Stimulated activated CD4-positive, alpha-beta T cell treated with anti-CD3 and anti-CD28 coated beads, Interleukin-12 subunit alpha, Interleukin-12 subunit beta, amount 100 ng/mL, for 24 hours (primary cell): ENCODE results near the gene LOXHD1.

Experiments used
- DNase-seq, 2 experiments: peaks; one replicate each; pipeline ENCODE4 v3.0.0-alpha.2; 2020; ENCODE audit warnings: low read depth in 2 of 2

The LOXHD1 gene

GRCh38 chr18:46676182-46676835, 19.3 kb upstream of the LOXHD1 start:
- DNase-seq, result no peak

DNA sequence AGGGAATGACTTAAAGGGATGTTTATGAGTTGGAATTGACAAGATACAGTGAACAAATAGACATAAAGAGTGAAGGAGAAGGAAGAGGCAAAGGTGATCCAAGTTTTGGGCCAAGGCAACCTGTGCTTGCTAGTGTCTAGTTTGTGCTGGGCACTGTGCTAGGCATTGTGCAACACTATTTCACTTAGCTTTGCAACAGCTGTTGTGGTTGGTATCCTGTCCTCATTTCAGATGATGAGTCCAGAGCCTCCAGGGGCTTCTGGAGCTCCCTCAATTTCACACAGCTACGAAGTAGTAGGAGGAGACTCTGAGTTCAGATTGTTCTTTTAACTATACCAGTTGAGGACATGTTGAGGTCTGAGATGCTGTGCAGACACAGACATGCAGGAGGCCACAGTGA, 18.1 kb upstream of the LOXHD1 start:
- no peak for DNase-seq

DNA sequence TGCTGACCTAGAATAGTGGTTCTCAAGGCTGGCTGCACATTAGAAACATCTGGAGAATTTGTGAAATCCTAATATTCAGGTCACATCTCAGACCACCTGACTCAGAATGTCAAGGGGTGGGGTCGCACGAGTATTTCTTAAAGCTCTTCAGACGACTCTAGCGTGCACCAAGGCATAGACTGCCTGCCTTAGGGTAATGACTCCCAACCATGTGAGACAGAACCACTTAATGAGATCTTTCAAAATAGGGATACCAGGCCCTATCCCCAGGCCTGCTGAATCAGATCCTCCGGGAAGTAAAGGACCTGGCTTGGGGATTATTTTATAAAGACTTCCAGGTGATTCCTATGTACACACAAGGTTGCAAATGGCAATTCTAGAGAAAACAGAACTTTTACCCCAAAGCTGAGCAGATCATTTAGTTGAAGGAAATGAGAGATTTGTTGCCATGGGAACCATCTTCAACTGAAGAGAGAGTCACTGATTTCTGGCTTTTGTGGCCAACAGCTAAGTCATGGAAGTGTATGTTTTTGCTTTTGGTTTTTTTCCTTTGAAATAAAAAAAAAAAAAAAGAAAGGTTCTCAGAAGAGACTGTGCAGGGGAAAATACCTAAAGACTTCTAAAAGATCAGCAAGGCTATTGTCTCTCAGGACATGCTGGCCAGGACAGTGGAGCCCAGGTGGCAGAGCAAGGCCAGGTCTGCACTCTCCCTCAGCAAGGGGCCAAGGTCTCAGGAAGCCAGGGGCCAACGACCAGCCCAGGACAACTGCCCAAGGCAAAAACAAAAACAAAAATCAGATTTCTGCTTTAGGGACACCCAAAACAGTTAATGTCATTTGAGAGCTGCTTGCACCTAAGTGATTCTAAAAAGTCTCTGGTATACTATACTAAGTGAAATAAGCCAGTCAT, 15.3 kb upstream of the LOXHD1 start:
- no peak for DNase-seq

DNA sequence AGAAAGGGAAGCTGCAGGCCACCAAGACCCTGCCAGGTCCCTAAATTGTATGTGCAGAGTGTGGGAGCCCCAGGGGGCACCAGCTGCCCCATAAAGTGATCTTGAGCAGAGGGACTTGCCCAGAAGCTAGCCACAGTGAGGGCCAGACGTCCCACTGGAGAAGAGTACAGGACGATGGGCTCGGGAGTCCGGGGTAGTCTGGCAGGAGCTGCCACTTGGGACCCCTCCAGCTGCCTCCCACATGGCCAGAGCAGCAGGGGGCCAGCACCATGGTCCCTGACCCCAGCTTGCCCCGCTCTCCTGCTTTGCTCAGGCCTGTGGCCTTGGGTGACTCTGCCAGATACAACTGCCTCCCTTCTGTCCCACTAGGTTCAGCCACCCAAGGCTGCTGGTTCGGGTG, 11.7 kb upstream of the LOXHD1 start:
- DNase-seq, result no peak

- no peak for DNase-seq
Measured at GRCh38 chr18:46668135-46668534, 11.1 kb upstream of the LOXHD1 start.

- DNase-seq, result no peak
Measured at GRCh38 chr18:46663539-46663938, 6.5 kb upstream of the LOXHD1 start.

DNA sequence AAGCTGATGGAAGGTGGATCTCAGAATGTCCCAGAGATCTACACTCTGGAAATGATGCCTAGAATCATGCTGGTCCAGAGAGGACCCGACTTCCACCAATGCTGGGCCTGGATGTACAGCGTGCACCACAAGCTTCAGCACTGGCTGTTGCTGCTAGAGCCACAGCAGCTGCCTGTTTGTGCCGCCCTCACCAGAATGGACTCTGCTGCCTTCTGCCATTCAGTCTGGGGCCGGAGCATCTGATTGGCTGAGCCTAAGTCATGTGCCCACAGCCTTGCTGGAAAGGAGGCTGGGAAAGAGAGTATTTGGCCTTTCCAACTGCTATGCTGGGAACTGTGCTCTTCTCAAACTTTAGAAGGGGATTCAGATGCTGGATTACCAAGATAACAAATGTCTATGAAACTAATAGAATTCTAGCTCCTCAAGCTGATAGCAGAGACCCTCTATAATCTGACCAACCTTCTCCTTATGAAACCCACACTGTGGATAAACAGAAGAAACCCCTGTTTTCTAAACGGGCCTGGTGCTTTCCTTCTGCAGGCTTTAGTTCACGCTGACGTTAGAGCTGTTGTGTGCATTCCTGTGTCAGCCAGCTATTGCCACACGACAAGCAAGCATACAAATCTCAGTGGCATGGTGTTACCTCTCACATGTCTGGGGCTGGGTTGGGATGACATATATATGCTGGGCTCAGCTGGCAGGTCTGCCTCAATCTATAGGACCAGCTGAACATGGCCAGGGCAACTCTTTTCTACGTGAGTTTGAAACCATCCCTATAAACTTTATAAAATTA, 4.1 kb upstream of the LOXHD1 start:
- no peak for DNase-seq

GRCh38 chr18:46659484-46659883, 2.5 kb upstream of the LOXHD1 start:
- no peak for DNase-seq

DNA sequence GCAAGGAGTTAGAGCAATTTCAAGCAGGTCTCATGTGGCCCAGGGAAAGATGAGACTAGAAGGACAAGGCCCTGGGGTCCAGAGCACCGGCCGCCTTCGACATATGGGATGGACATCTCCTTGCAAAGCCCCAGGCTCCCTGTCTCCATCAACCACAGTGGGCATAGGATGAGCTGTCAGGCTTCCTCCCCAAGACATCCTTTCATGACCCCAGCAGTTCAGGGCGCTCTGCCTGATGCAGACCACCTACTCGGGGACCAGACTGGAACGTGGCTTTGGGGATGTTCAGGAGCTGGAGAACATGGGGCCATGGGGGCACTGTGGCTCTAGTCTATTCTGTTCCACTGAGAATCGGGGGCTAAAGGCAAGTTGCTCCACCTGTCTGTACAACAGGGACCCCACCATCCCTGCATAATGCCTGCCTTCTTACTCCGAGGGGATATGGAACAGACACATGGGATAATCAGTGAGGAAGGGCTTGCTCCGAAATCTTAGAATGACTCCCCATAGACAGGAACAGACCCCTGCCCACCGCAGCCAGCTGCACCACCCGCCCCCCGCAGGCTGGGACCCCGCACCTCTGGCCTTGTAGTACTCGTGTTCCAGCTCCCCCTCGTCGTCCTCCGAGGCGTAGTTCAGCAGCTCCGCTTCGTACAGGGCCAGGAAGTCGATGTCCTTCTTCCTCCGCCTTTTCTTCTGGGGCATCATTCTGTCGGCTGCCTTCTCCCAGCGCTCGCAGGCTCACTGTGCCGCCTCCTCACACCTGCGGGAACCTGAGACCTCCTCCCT, 500 bp downstream of the LOXHD1 start:
- no peak for DNase-seq

GRCh38 chr18:46652372-46652771, 4.6 kb downstream of the LOXHD1 start:
- DNase-seq, result no peak

- no peak for DNase-seq
Measured at GRCh38 chr18:46650681-46651080, 6.3 kb downstream of the LOXHD1 start.

DNA sequence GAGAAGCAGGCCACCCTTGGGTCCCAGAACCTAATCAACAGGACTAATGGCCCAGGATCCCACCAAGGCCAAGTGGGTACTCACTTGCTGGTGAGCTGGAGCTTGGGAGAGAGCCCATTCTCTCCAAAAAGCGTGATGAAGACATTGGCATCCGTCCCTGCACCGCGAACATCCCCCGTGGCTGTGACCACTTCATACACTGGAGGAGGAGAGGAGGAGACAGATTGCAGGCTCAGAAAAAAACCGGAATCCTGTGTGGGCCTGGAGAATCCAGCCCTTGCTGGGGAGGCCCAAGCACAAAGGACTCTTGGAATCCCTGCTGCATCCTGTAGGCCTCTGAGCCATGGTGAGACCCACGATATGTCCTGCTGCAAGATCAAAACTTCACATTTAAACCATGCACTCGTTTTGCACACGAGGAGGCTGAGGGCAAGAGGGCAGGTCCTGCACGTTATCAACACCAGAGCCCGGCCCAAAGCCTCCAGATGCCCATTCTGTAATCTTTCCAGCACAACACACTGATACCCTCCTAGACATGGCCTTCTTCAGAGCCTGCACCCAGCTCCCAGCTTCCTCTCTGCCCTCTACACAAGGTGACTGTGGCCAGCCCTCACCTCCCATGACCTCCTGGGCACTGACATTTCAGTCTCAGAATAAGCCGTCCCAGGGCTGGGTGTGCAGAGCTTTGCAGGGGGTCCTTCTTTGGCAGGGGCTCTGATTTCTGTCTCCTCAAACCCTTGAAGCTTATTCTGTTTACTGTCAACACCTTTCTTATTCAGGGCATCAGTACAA, 7.8 kb downstream of the LOXHD1 start:
- no peak for DNase-seq

- no peak for DNase-seq
Measured at GRCh38 chr18:46646468-46646867, 10.6 kb downstream of the LOXHD1 start.

- DNase-seq, result no peak
Measured at GRCh38 chr18:46642561-46642960, 14.5 kb downstream of the LOXHD1 start.

DNA sequence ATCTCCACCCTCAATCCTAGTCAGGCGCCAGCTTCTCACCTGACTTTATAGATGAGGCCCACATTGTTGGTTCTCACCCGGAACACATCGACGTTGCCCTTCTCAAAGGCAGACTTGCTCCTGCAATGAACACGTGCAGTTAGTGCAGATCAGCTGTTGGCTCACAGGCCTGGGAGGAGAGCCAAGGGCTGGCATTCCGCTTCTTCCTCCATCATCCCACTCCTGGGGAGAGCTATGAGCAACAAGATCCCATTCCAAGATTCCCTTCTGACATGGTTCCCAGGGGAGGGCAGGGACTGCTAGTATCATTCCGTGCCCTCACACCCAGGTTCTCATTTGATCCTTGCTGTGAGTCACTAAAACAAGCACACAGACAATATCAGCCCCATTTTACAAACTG, 15.1 kb downstream of the LOXHD1 start:
- no peak for DNase-seq

DNA sequence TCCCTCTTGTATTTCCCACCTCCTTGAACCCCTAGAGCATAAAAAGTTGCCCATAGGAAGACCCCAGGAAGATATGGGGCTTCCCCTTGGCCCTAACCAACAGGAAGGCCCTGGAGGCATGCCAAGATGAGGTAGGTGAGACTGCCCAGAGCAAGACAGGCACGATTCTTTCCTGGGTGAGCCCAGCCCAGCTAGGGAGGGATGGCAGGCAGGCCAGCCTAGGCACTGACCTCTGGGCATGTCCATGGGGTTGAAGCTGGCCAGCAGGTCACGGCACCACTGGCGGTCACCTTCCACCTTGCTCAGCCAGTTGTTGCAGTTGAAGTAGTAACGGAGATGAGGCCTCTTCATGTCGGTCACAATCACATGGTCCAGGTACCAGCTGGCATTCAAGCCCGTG, 17.6 kb downstream of the LOXHD1 start:
- DNase-seq, result no peak

- DNase-seq, result no peak
Measured at GRCh38 chr18:46636040-46636630, 20.9 kb downstream of the LOXHD1 start.

GRCh38 chr18:46632401-46633071, 24.5 kb downstream of the LOXHD1 start:
- DNase-seq, result no peak

DNA sequence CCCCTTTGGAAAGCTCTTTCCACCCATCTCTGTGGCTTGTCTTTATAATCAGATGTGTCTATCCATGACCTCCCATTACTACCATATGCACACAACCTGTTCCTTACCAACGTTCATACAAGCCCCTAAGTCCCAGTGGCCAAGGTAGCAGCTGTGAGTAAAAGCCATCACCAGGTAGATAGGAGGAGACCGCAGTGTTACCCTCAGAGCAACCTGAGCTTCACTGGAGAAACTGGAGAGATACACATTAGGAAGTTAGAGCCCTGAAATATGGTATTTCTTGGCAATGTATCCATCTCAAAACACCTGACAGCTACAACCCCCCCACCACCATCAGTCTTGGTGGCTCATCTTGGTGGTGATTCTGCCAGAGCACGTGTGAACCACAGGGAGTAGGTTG, 26.0 kb downstream of the LOXHD1 start:
- no peak for DNase-seq

GRCh38 chr18:46630160-46630559, 26.9 kb downstream of the LOXHD1 start:
- no peak for DNase-seq
